Memory B cell (primary cell): ENCODE results near the gene SPTBN2.
A peak's percentile ranks its signal among the peaks of the same experiment; 100 is the strongest.

ENCODE experiments used
- ATAC-seq: fragments of 150-1000 bp; cut with Tn5 transposase; 2 replicates; pipeline ENCODE4 v1.10.0; 2021; ENCODE audit warnings: low read depth, mild to moderate bottlenecking, moderate library complexity
- DNase-seq, 2 donors: peaks; one replicate each; pipeline ENCODE4 v3.0.0; 2022; ENCODE audit warnings: low spot score in 2 of 2
- H3K27ac Mint-ChIP-seq: one replicate; pipeline ENCODE4 v1.8.0; 2022; ENCODE audit warnings: mild to moderate bottlenecking, moderate library complexity, mixed read lengths
- H3K27me3 Mint-ChIP-seq: one replicate; pipeline ENCODE4 v1.8.0; 2022; ENCODE audit warnings: mixed read lengths
- H3K36me3 Mint-ChIP-seq: one replicate; pipeline ENCODE4 v1.8.0; 2022; ENCODE audit warnings: mild to moderate bottlenecking, mixed read lengths
- H3K4me1 Mint-ChIP-seq: one replicate; pipeline ENCODE4 v1.8.0; 2022; ENCODE audit warnings: mixed read lengths
- H3K4me3 Mint-ChIP-seq: one replicate; pipeline ENCODE4 v1.8.0; 2022; ENCODE audit warnings: mild to moderate bottlenecking, moderate library complexity, mixed read lengths
- H3K9me3 Mint-ChIP-seq: one replicate; pipeline ENCODE4 v1.8.0; 2022; ENCODE audit warnings: mixed read lengths

Gene SPTBN2

GRCh38 chr11:66728693-66729385 lies at the start of gene SPTBN2:
Gene SPTBN2, minus strand, starts transcription at chr11:66729216. Its CDS starts 7,976 bp downstream, at chr11:66721240.
- H3K27me3 Mint-ChIP-seq = peaks cover 24% of the 10 kb centered on the region
- no peaks in the 10 kb centered on the region for H3K9me3 Mint-ChIP-seq

GRCh38 chr11:66768818-66769217 lies 39.8 kb upstream of the SPTBN2 start:
- H3K27ac Mint-ChIP-seq = no peak overlapping the region
- peaks cover 13% of the 10 kb centered on the region for H3K36me3 Mint-ChIP-seq
- no peaks in the 10 kb centered on the region for H3K9me3 Mint-ChIP-seq
- ATAC-seq (no peak), DNase-seq (no peak)
- no peak overlapping the region for H3K4me3 Mint-ChIP-seq
- H3K4me1 Mint-ChIP-seq = peaks cover 3% of the 10 kb centered on the region
- no peaks in the 10 kb centered on the region for H3K27me3 Mint-ChIP-seq

More at GRCh38 chr11:66728693-66729385, at the start of gene SPTBN2:
- DNase-seq (no peak), ATAC-seq (no peak)
- Mint-ChIP-seq H3K4me3 (peak within 1 kb of the TSS; percentile 93), H3K4me1 (peaks cover 12% of the 10 kb centered on the region), H3K36me3 (peaks cover 4% of the 10 kb centered on the region), H3K27ac (peak within 1 kb of the TSS; percentile 80)

- Mint-ChIP-seq H3K4me3 (no peak overlapping the region), H3K27ac (no peak overlapping the region), H3K9me3 (no peaks in the 10 kb centered on the region), H3K36me3 (peaks cover 10% of the 10 kb centered on the region), H3K4me1 (peaks cover 3% of the 10 kb centered on the region), H3K27me3 (no peaks in the 10 kb centered on the region)
- ATAC-seq (no peak), DNase-seq (no peak)
Observed at GRCh38 chr11:66768088-66768521, 39.1 kb upstream of the SPTBN2 start.

GRCh38 chr11:66767666-66768065 lies 38.6 kb upstream of the SPTBN2 start:
- ATAC-seq (no peak), DNase-seq (no peak)
- no peaks in the 10 kb centered on the region for H3K9me3 Mint-ChIP-seq
- no peak overlapping the region for H3K4me3 Mint-ChIP-seq
- peaks cover 9% of the 10 kb centered on the region for H3K36me3 Mint-ChIP-seq
- H3K27ac Mint-ChIP-seq = no peak overlapping the region
- no peaks in the 10 kb centered on the region for H3K27me3 Mint-ChIP-seq
- peaks cover 3% of the 10 kb centered on the region for H3K4me1 Mint-ChIP-seq

GRCh38 chr11:66766681-66767080 lies 37.7 kb upstream of the SPTBN2 start:
- ATAC-seq = no peak
- Mint-ChIP-seq H3K9me3 (no peaks in the 10 kb centered on the region), H3K4me1 (peaks cover 3% of the 10 kb centered on the region), H3K36me3 (peaks cover 9% of the 10 kb centered on the region), H3K27me3 (no peaks in the 10 kb centered on the region), H3K4me3 (no peak overlapping the region), H3K27ac (no peak overlapping the region)
- DNase-seq = no peak

- no peaks in the 10 kb centered on the region for H3K27me3 Mint-ChIP-seq
- H3K4me3 Mint-ChIP-seq = no peak overlapping the region
- H3K4me1 Mint-ChIP-seq = peaks cover 3% of the 10 kb centered on the region
- DNase-seq (no peak), ATAC-seq (no peak)
- H3K27ac Mint-ChIP-seq = no peak overlapping the region
- H3K9me3 Mint-ChIP-seq = no peaks in the 10 kb centered on the region
- H3K36me3 Mint-ChIP-seq = peaks cover 8% of the 10 kb centered on the region
Observed at GRCh38 chr11:66762088-66762487, 33.1 kb upstream of the SPTBN2 start.

GRCh38 chr11:66752148-66752547 lies 23.1 kb upstream of the SPTBN2 start:
- Mint-ChIP-seq H3K9me3 (no peaks in the 10 kb centered on the region), H3K4me1 (peaks cover 11% of the 10 kb centered on the region), H3K36me3 (peaks cover 8% of the 10 kb centered on the region), H3K4me3 (no peak overlapping the region), H3K27me3 (no peaks in the 10 kb centered on the region), H3K27ac (no peak overlapping the region)
- DNase-seq (no peak), ATAC-seq (no peak)

- peaks cover 6% of the 10 kb centered on the region for H3K36me3 Mint-ChIP-seq
- peaks cover 9% of the 10 kb centered on the region for H3K4me1 Mint-ChIP-seq
- no peak overlapping the region for H3K27ac Mint-ChIP-seq
- no peak for ATAC-seq
- no peaks in the 10 kb centered on the region for H3K27me3 Mint-ChIP-seq
- DNase-seq = no peak
- H3K9me3 Mint-ChIP-seq = no peaks in the 10 kb centered on the region
- H3K4me3 Mint-ChIP-seq = no peak overlapping the region
Observed at GRCh38 chr11:66749091-66749490, 20.1 kb upstream of the SPTBN2 start.

GRCh38 chr11:66747480-66747879 lies 18.5 kb upstream of the SPTBN2 start:
- no peak for ATAC-seq
- H3K4me3 Mint-ChIP-seq = no peak overlapping the region

GRCh38 chr11:66745356-66746235 lies 16.6 kb upstream of the SPTBN2 start:
- ATAC-seq (peak; percentile 41), DNase-seq (peak in 1 of 2 donors; percentile 26)
- H3K9me3 Mint-ChIP-seq = peaks cover 5% of the 10 kb centered on the region
- peak overlapping the region; percentile 96 for H3K4me3 Mint-ChIP-seq
- H3K27ac Mint-ChIP-seq = peak overlapping the region; percentile 78
- H3K27me3 Mint-ChIP-seq = no peaks in the 10 kb centered on the region
- peaks cover 9% of the 10 kb centered on the region for H3K4me1 Mint-ChIP-seq
- H3K36me3 Mint-ChIP-seq = peaks cover 5% of the 10 kb centered on the region

More at GRCh38 chr11:66747480-66747879, 18.5 kb upstream of the SPTBN2 start:
- peaks cover 9% of the 10 kb centered on the region for H3K4me1 Mint-ChIP-seq
- no peak for DNase-seq
- peaks cover 5% of the 10 kb centered on the region for H3K36me3 Mint-ChIP-seq
- H3K27ac Mint-ChIP-seq = no peak overlapping the region
- no peaks in the 10 kb centered on the region for H3K27me3 Mint-ChIP-seq
- H3K9me3 Mint-ChIP-seq = no peaks in the 10 kb centered on the region

GRCh38 chr11:66744485-66745355 lies 15.7 kb upstream of the SPTBN2 start:
- Mint-ChIP-seq H3K36me3 (peaks cover 5% of the 10 kb centered on the region), H3K4me3 (peak overlapping the region; percentile 96), H3K27ac (peak overlapping the region; percentile 78), H3K9me3 (peaks cover 5% of the 10 kb centered on the region), H3K27me3 (no peaks in the 10 kb centered on the region), H3K4me1 (peaks cover 9% of the 10 kb centered on the region)
- ATAC-seq = peak; percentile 86
- peak; percentile 92 for DNase-seq

GRCh38 chr11:66743271-66743968 lies 14.4 kb upstream of the SPTBN2 start:
- Mint-ChIP-seq H3K4me1 (peaks cover 4% of the 10 kb centered on the region), H3K4me3 (peak overlapping the region; percentile 96), H3K36me3 (peaks cover 5% of the 10 kb centered on the region), H3K27me3 (no peaks in the 10 kb centered on the region), H3K9me3 (peaks cover 5% of the 10 kb centered on the region), H3K27ac (no peak overlapping the region)
- DNase-seq (no peak), ATAC-seq (no peak)

GRCh38 chr11:66741153-66741552 lies 12.1 kb upstream of the SPTBN2 start:
- no peak overlapping the region for H3K4me3 Mint-ChIP-seq
- peaks cover 3% of the 10 kb centered on the region for H3K4me1 Mint-ChIP-seq
- ATAC-seq (no peak), DNase-seq (no peak)
- no peaks in the 10 kb centered on the region for H3K27me3 Mint-ChIP-seq
- H3K9me3 Mint-ChIP-seq = peaks cover 5% of the 10 kb centered on the region
- peaks cover 5% of the 10 kb centered on the region for H3K36me3 Mint-ChIP-seq
- no peak overlapping the region for H3K27ac Mint-ChIP-seq
